Ovary (tissue), 9 donors: ENCODE data around the gene MCRIP1. TPM values are rescaled to one million over a fixed set of nuclear protein-coding genes. Genes with fewer than 3 reads are reported as not detected.

Experiments used
- DNase-seq, 5 donors: peaks; one replicate each; pipeline ENCODE4 v3.0.0-alpha.2; 2019 to 2020
- H3K27ac ChIP-seq, 2 donors: fragments of 200-600 bp; one replicate each; pipeline versions ENCODE4 v1.5.1 to v1.8.0; 2019 to 2022
- H3K27me3 ChIP-seq: fragments of 200-600 bp; one replicate; pipeline ENCODE4 v1.8.0; 2022
- H3K36me3 ChIP-seq: fragments of 200-600 bp; sonication (generic); one replicate; pipeline ENCODE4 v1.5.1; 2019
- H3K4me1 ChIP-seq: one replicate; pipeline ENCODE4 v1.8.1; 2013; ENCODE audit warnings: mild to moderate bottlenecking, moderate library complexity; ENCODE audit not compliant: insufficient read depth
- H3K4me3 ChIP-seq: fragments of 200-600 bp; sonication (generic); one replicate; pipeline ENCODE4 v1.5.1; 2017
- H3K9me3 ChIP-seq, 2 donors: fragments of 200-600 bp in 1 of 2; sonication (generic) in 1 of 2; one replicate each; pipeline versions ENCODE4 v1.5.1 to v1.8.1; 2013 to 2019; ENCODE audit warnings: mild to moderate bottlenecking in 1 of 2, moderate library complexity in 1 of 2
- EP300 ChIP-seq: sonication (generic); formaldehyde crosslinking; IDR thresholded peaks from one replicate; pipeline ENCODE4 v1.6.1; 2017; ENCODE audit warnings: antibody characterized with exemption
- POLR2A ChIP-seq: fragments of 450-650 bp; IDR thresholded peaks from one replicate; pipeline ENCODE4 v1.6.1; 2017; ENCODE audit warnings: antibody characterized with exemption, mild to moderate bottlenecking, moderate library complexity
- WGBS, 3 donors: extraction: QIAGEN DNeasy Blood & Tissue Kit in 1 of 3; methylation state at CpG; one replicate each; pipeline versions ENCODE4 v1.1.5 to v1.1.7; 2013 to 2017; 5-methylcytosine and 5-hydroxymethylcytosine counted together
- intact Hi-C, 4 donors: fragments of 100-400 bp; cut with DNase I; formaldehyde crosslinking; loops; one replicate each; pipeline versions ENCODE4 v1.11.0 to v1.15.1; 2022 to 2023
- polyA plus RNA-seq, 2 donors: library from polyadenylated mRNA; stranded (reverse); fragments of 200-250 nt in 1 of 2; fragments of 350-450 nt in 1 of 2; fragmentation: Illumina TruSeq in 1 of 2; extraction: RNeasy Lipid Tissue Mini Kit (QIAGEN cat#74804) in 1 of 2; gene quantifications; one replicate each; pipeline ENCODE4 v1.2.3, GENCODE V29; 2013 to 2014
- total RNA-seq, 7 donors: library from RNA; depleted of rRNA in 2 of 7; stranded (reverse); fragments of >200 nt in 2 of 7; fragmentation: NEBNext Ultra II Directional in 3 of 7; extraction: Animal tissue kit (Norgen Biotek cat#: 25700) in 3 of 7; gene quantifications; one replicate each; pipeline versions ENCODE4 v1.1.0 to v1.2.4, GENCODE V29; 2016 to 2023
- TF ChIP-seq, protein P1 (sequence below), 3 donors: fragments of 450-650 bp in 2 of 3; fragments of 200-600 bp in 1 of 3; IDR thresholded peaks; one replicate each; pipeline versions ENCODE4 v1.5.1 to v1.8.0; 2016 to 2022; ENCODE audit warnings: antibody characterized with exemption in 3 of 3, mild to moderate bottlenecking in 1 of 3
- donor health status: DM: no; HTN: no; CAD: no; lungs with moderate emphysema.
- donor health status: DM: no; HTN: no; CAD: no.
- donor health status: Bipolar disorder and iron deficiency.
- donor health status: DM: yes; HTN: yes; CAD: no.
- donor health status: DM: no; HTN: no; CAD: no.
- donor health status: DM: yes; HTN: yes; CAD: no.

MCRIP1 gene
- total and polyA plus RNA-seq, 9 donors, result 0.30 to 135 (median 97.0) TPM

- Histone ChIP-seq H3K4me3 (no peak overlapping the region), H3K27me3 (no peaks in the 10 kb centered on the region), H3K27ac (no peak overlapping the region), H3K9me3 (no peaks in the 10 kb centered on the region), H3K4me1 (no peaks in the 10 kb centered on the region), H3K36me3 (no peaks in the 10 kb centered on the region)
- DNase-seq, result no peak
- 22 to 25% (median 23%) methylated on average over 25 to 26 of the region's 26 CpGs for WGBS, 3 donors
- TF ChIP-seq POLR2A (no peak), EP300 (no peak)
- TF ChIP-seq, protein P1, sequence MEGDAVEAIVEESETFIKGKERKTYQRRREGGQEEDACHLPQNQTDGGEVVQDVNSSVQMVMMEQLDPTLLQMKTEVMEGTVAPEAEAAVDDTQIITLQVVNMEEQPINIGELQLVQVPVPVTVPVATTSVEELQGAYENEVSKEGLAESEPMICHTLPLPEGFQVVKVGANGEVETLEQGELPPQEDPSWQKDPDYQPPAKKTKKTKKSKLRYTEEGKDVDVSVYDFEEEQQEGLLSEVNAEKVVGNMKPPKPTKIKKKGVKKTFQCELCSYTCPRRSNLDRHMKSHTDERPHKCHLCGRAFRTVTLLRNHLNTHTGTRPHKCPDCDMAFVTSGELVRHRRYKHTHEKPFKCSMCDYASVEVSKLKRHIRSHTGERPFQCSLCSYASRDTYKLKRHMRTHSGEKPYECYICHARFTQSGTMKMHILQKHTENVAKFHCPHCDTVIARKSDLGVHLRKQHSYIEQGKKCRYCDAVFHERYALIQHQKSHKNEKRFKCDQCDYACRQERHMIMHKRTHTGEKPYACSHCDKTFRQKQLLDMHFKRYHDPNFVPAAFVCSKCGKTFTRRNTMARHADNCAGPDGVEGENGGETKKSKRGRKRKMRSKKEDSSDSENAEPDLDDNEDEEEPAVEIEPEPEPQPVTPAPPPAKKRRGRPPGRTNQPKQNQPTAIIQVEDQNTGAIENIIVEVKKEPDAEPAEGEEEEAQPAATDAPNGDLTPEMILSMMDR (IDR thresholded peaks at IDR 0.05), result no peak
- intact Hi-C loops, result no loop called here
These were observed 30.0 kb downstream of the MCRIP1 start for GRCh38 chr17:81802856-81803643.

GRCh38 chr17:81802048-81802758 lies 30.9 kb downstream of the MCRIP1 start:
- H3K4me1 ChIP-seq, result no peaks in the 10 kb centered on the region
- 74 to 77% (median 76%) methylated on average over 9 of the region's 9 CpGs for WGBS, 3 donors
- no peaks in the 10 kb centered on the region for H3K9me3 ChIP-seq
- H3K36me3 ChIP-seq, result no peaks in the 10 kb centered on the region
- H3K4me3 ChIP-seq, result no peak overlapping the region
- H3K27me3 ChIP-seq, result no peaks in the 10 kb centered on the region
- DNase-seq, result no peak
- TF ChIP-seq EP300, result no peak
- TF ChIP-seq, protein P1 (IDR thresholded peaks at IDR 0.05), result no peak
- TF ChIP-seq POLR2A, result no peak
- intact Hi-C loops, result no loop called here
- H3K27ac ChIP-seq, result no peak overlapping the region

- TF ChIP-seq EP300 (no peak), POLR2A (no peak)
- TF ChIP-seq, protein P1 (IDR thresholded peaks at IDR 0.05), result no peak
- no peaks in the 10 kb centered on the region for H3K27me3 ChIP-seq
- no peaks in the 10 kb centered on the region for H3K4me1 ChIP-seq
- H3K27ac ChIP-seq, result no peak overlapping the region
- H3K9me3 ChIP-seq, result no peaks in the 10 kb centered on the region
- intact Hi-C loops, result no loop called here
- H3K36me3 ChIP-seq, result no peaks in the 10 kb centered on the region
- 78 to 86% (median 79%) methylated on average over 9 of the region's 9 CpGs for WGBS, 3 donors
- DNase-seq, result no peak
- no peak overlapping the region for H3K4me3 ChIP-seq
These were observed 31.8 kb downstream of the MCRIP1 start for GRCh38 chr17:81801327-81801726.

DNA sequence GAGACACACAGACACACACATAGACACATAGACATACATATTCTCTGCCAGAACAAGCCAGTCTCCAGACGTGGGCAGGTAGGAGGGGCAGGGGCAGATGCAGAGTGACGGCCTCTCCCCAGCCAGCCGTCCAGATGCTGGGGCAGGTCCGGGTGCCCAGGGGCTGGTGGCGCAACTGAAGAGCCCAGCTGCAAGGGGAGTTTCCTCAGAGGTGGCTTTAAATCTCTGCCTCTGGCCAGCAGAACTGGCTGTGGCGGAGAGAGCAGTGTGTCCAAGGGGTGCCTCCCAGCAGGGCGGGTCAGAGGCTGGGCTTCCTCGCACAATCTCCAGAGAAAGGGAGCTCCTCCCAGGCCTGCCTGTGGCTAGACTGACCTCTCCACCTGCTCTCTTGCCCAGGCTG lies 38.6 kb downstream of the MCRIP1 start:
- intact Hi-C loops, result no loop called here
- 15 to 26% (median 20%) methylated on average over 8 of the region's 8 CpGs for WGBS, 3 donors
- no peak overlapping the region for H3K4me3 ChIP-seq
- H3K27ac ChIP-seq, result no peak overlapping the region
- H3K9me3 ChIP-seq, result no peaks in the 10 kb centered on the region
- no peaks in the 10 kb centered on the region for H3K4me1 ChIP-seq
- no peaks in the 10 kb centered on the region for H3K36me3 ChIP-seq
- DNase-seq, result no peak
- H3K27me3 ChIP-seq, result no peaks in the 10 kb centered on the region
- no peak for TF ChIP-seq EP300
- TF ChIP-seq POLR2A, result no peak
- TF ChIP-seq, protein P1 (IDR thresholded peaks at IDR 0.05), result no peak
